SH-SY5Y (cell line): Measurements from ENCODE around the gene WASHC4.

Experiments
- GATA2 ChIP-seq: IDR thresholded peaks from 2 replicates; pipeline ENCODE4 v1.6.1; 2011; ENCODE audit warnings: mild to moderate bottlenecking, low read depth, low read length
- GATA3 ChIP-seq: IDR thresholded peaks from 2 replicates; pipeline ENCODE4 v1.6.1; 2011; ENCODE audit warnings: low read depth, mild to moderate bottlenecking, low read length, moderate library complexity

- TF ChIP-seq GATA2 (no peak), GATA3 (no peak)
Observed at GRCh38 chr12:105158876-105159275, 51.3 kb downstream of the WASHC4 start.
